Glutamatergic neuron (in vitro differentiated cells): ENCODE results near the gene GRAP2. TPM values are rescaled to one million over a fixed set of nuclear protein-coding genes. Genes with fewer than 3 reads are reported as not detected.
"Not testable (repeated sequence)": the region's sequence is repeated elsewhere in the genome, so short reads cannot be mapped to it uniquely, and the experiment has no call there.

Experiments
- DNase-seq: peaks from one replicate; pipeline ENCODE4 v3.0.0; 2022
- H3K27ac Mint-ChIP-seq: one replicate; pipeline ENCODE4 v1.8.0; 2020; ENCODE audit warnings: mild to moderate bottlenecking, mixed read lengths, inconsistent platforms; ENCODE audit not compliant: unreplicated experiment
- H3K27me3 Mint-ChIP-seq: one replicate; pipeline ENCODE4 v1.8.0; 2020; ENCODE audit warnings: mild to moderate bottlenecking, moderate library complexity, mixed read lengths, inconsistent platforms; ENCODE audit not compliant: unreplicated experiment
- H3K36me3 Mint-ChIP-seq: one replicate; pipeline ENCODE4 v1.8.0; 2020; ENCODE audit warnings: mild to moderate bottlenecking, mixed read lengths, inconsistent platforms; ENCODE audit not compliant: unreplicated experiment
- H3K4me1 Mint-ChIP-seq: one replicate; pipeline ENCODE4 v1.8.0; 2020; ENCODE audit warnings: mild to moderate bottlenecking, low read depth, mixed read lengths, inconsistent platforms; ENCODE audit not compliant: unreplicated experiment
- H3K4me3 Mint-ChIP-seq: one replicate; pipeline ENCODE4 v1.8.0; 2020; ENCODE audit warnings: mild to moderate bottlenecking, mixed read lengths, inconsistent platforms; ENCODE audit not compliant: unreplicated experiment
- H3K9me3 Mint-ChIP-seq: one replicate; pipeline ENCODE4 v1.8.0; 2020; ENCODE audit warnings: mild to moderate bottlenecking, moderate library complexity, mixed read lengths, inconsistent platforms; ENCODE audit not compliant: unreplicated experiment
- CTCF ChIP-seq: fragments of 200-600 bp; sonication (generic); IDR thresholded peaks from one replicate; pipeline ENCODE4 v1.5.0; 2021; ENCODE audit not compliant: partially characterized antibody, unreplicated experiment
- total RNA-seq: library from RNA; stranded (reverse); fragmentation: NEBNext Ultra II Directional; extraction: Animal tissue kit (Norgen Biotek cat#: 25700); gene quantifications from one replicate; pipeline ENCODE4 v1.2.1, GENCODE V29; 2021; ENCODE audit not compliant: unreplicated experiment

GRAP2 gene
- total RNA-seq, 1 donor from 2014 or later = not detected

- no peak for TF ChIP-seq CTCF
- no peak for DNase-seq
- Mint-ChIP-seq H3K9me3 (peaks cover 7% of the 10 kb centered on the region), H3K27ac (no peak overlapping the region), H3K4me1 (no peaks in the 10 kb centered on the region), H3K36me3 (no peaks in the 10 kb centered on the region), H3K27me3 (peaks cover 10% of the 10 kb centered on the region), H3K4me3 (no peak overlapping the region)
Measured at GRCh38 chr22:39989633-39990032, 88.7 kb downstream of the GRAP2 start.

- Mint-ChIP-seq H3K27me3 (peaks cover 8% of the 10 kb centered on the region), H3K36me3 (no peaks in the 10 kb centered on the region)
- TF ChIP-seq CTCF = no peak
Measured at GRCh38 chr22:39990686-39991085, 89.8 kb downstream of the GRAP2 start.

GRCh38 chr22:39991159-39991860 lies 90.4 kb downstream of the GRAP2 start:
- no peak for TF ChIP-seq CTCF
- Mint-ChIP-seq H3K9me3 (peaks cover 5% of the 10 kb centered on the region), H3K27ac (no peak overlapping the region), H3K4me3 (no peak overlapping the region), H3K27me3 (peaks cover 10% of the 10 kb centered on the region), H3K4me1 (no peaks in the 10 kb centered on the region), H3K36me3 (no peaks in the 10 kb centered on the region)
- DNase-seq = no peak

More at GRCh38 chr22:39990686-39991085, 89.8 kb downstream of the GRAP2 start:
- Mint-ChIP-seq H3K27ac (no peak overlapping the region), H3K4me1 (no peaks in the 10 kb centered on the region), H3K9me3 (peaks cover 7% of the 10 kb centered on the region), H3K4me3 (no peak overlapping the region)
- DNase-seq = no peak

- Mint-ChIP-seq H3K9me3 (peaks cover 4% of the 10 kb centered on the region), H3K4me3 (no peak overlapping the region), H3K36me3 (no peaks in the 10 kb centered on the region), H3K27me3 (peaks cover 11% of the 10 kb centered on the region), H3K27ac (no peak overlapping the region), H3K4me1 (peaks cover 7% of the 10 kb centered on the region)
- TF ChIP-seq CTCF = no peak
- no peak for DNase-seq
Measured at GRCh38 chr22:39992088-39992826, 91.4 kb downstream of the GRAP2 start.

GRCh38 chr22:39992894-39993293 lies 92.0 kb downstream of the GRAP2 start:
- H3K9me3 Mint-ChIP-seq, H3K27ac Mint-ChIP-seq, DNase-seq, H3K4me3 Mint-ChIP-seq, H3K36me3 Mint-ChIP-seq: not testable (repeated sequence)
- Mint-ChIP-seq H3K27me3 (peaks cover 14% of the 10 kb centered on the region), H3K4me1 (peaks cover 12% of the 10 kb centered on the region)
